Measurements from ENCODE around the gene CACTIN. TPM values are rescaled to one million over a fixed set of nuclear protein-coding genes. Genes with fewer than 3 reads are reported as not detected.

Gene CACTIN
- total RNA-seq, 1 experiment from 2014 or later: 18.6 TPM

DNA sequence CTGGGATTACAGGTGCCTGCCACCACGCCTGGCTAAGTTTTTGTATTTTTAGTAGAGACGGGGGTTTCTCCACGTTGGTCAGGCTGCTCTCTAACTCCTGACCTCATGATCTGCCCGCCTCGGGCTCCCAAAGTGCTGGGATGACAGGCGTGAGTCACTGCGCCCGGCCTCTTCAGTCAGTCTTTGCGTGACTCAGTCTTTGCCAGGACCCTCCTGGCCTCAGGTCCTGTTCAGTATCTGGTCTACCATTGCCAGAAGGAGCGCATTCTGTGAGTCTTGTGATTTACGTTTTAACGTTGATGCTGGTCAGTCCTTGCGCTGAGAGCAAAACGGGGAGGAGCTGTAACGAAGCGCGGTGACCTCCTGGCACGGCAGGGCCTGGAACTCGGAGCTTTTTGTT, 61.5 kb downstream of the CACTIN start:
- Histone ChIP-seq H4K20me1 (ENCODE audit: insufficient read depth) (no peaks in the 10 kb centered on the region), H3K9me2 (ENCODE audit: insufficient read depth) (no peaks in the 10 kb centered on the region), H3K4me1 (replicated peaks; ENCODE audit: insufficient read depth) (0 out of 2 replicates have a peak, but pooled peaks cover 12% of the 10 kb centered on the region), H3F3A (ENCODE audit: insufficient read depth, low read depth) (peaks cover 11% of the 10 kb centered on the region; the same call in 1 of the 2 replicates), H3K9me3 (ENCODE audit: insufficient read depth, low read depth) (no peaks in the 10 kb centered on the region), H3K27me3 (ENCODE audit: insufficient read depth, low read depth) (no peaks in the 10 kb centered on the region), H3K36me3 (ENCODE audit: low read depth) (no peaks in the 10 kb centered on the region), H3K4me3 (no peak overlapping the region), H2AFZ (no peak overlapping the region), H3K79me2 (ENCODE audit: low read depth) (no peaks in the 10 kb centered on the region), H3K4me2 (no peak overlapping the region), H3K27ac (no peak overlapping the region)
- TF ChIP-seq CTCF (conservative IDR thresholded peaks at IDR 0.05) (no peak), EZH2 (IDR thresholded peaks at IDR 0.05; ENCODE audit: low read depth) (no peak)
- BruUV-seq (replicated peaks): no TSS peak
- DNase-seq: peak; percentile 59 to 75
- ChIA-PET POLR2A (ENCODE audit: unreplicated experiment) (no interaction called here), CTCF (interaction anchor here (0.7 kb wide), 1 partner anchor 406 kb away, joined by 4 read pairs; the partner anchor contains the start of gene DAPK3)
- intact Hi-C loops (cut with micrococcal nuclease; ENCODE audit: unreplicated experiment): no loop called here

- TF ChIP-seq CTCF (conservative IDR thresholded peaks at IDR 0.05) (no peak), EZH2 (IDR thresholded peaks at IDR 0.05; ENCODE audit: low read depth) (no peak)
- POLR2A ChIA-PET (ENCODE audit: unreplicated experiment): no interaction called here
- no peak overlapping the region for H3K4me3 ChIP-seq
These were observed 62.7 kb downstream of the CACTIN start for GRCh38 chr19:3563709-3564524.

More at GRCh38 chr19:3563709-3564524, 62.7 kb downstream of the CACTIN start:
- DNase-seq: no peak
- Histone ChIP-seq H2AFZ (no peak overlapping the region), H3K27me3 (ENCODE audit: insufficient read depth, low read depth) (no peaks in the 10 kb centered on the region), H4K20me1 (ENCODE audit: insufficient read depth) (no peaks in the 10 kb centered on the region), H3K36me3 (ENCODE audit: low read depth) (no peaks in the 10 kb centered on the region), H3K79me2 (ENCODE audit: low read depth) (no peaks in the 10 kb centered on the region), H3K27ac (peak overlapping the region; percentile 96; the same call in 1 of the 2 replicates), H3K9me2 (ENCODE audit: insufficient read depth) (no peaks in the 10 kb centered on the region), H3K4me2 (no peak overlapping the region), H3K9me3 (ENCODE audit: insufficient read depth, low read depth) (no peaks in the 10 kb centered on the region), H3K4me1 (replicated peaks; ENCODE audit: insufficient read depth) (0 out of 2 replicates have a peak, but pooled peaks cover 12% of the 10 kb centered on the region), H3F3A (ENCODE audit: insufficient read depth, low read depth) (peaks cover 11% of the 10 kb centered on the region; the same call in 1 of the 2 replicates)
- no TSS peak for BruUV-seq (replicated peaks)
- intact Hi-C loops (cut with micrococcal nuclease; ENCODE audit: unreplicated experiment): no loop called here
- CTCF ChIA-PET: no interaction called here

Other genes starting within 250 kb of the CACTIN start
- gene SMIM24, start 146.3 kb downstream of the CACTIN start, total RNA-seq (2021): not detected in 2 replicates
- gene SMIM44, start 143.3 kb downstream of the CACTIN start, total RNA-seq (2021): not detected in 2 replicates
- 7.7 and 11.7 TPM in 2 replicates for gene DOHH, start 126.1 kb downstream of the CACTIN start, total RNA-seq (2021)
- gene FZR1, start 120.5 kb downstream of the CACTIN start, total RNA-seq (2021): 57.0 and 60.4 TPM in 2 replicates
- gene TEKTIP1, start 87.6 kb downstream of the CACTIN start, total RNA-seq (2021): 4.7 and 4.9 TPM in 2 replicates
- 62.0 and 70.0 TPM in 2 replicates for gene MFSD12, start 69.2 kb downstream of the CACTIN start, total RNA-seq (2021)
- 115 and 136 TPM in 2 replicates for gene HMG20B, start 53.8 kb downstream of the CACTIN start, total RNA-seq (2021)
- 0.13 TPM in 1 of 2 replicates, not detected in the other for gene GIPC3, start 41.3 kb downstream of the CACTIN start, total RNA-seq (2021)
- 0.38 TPM in 1 of 2 replicates, not detected in the other for gene TBXA2R, start 19.9 kb downstream of the CACTIN start, total RNA-seq (2021)
- 19.1 and 20.0 TPM in 2 replicates for gene PIP5K1C, start 73.7 kb upstream of the CACTIN start, total RNA-seq (2021)
- 56.8 and 71.5 TPM in 2 replicates for gene TJP3, start 81.6 kb upstream of the CACTIN start, total RNA-seq (2021)
- gene APBA3, start 134.9 kb upstream of the CACTIN start, total RNA-seq (2021): 16.0 and 22.1 TPM in 2 replicates
- 31.6 and 42.0 TPM in 2 replicates for gene MRPL54, start 135.9 kb upstream of the CACTIN start, total RNA-seq (2021)
- not detected in 2 replicates for gene RAX2, start 145.4 kb upstream of the CACTIN start, total RNA-seq (2021)
- not detected in 2 replicates for gene MATK, start 159.6 kb upstream of the CACTIN start, total RNA-seq (2021)
- not detected in 2 replicates for gene ZFR2, start 242.2 kb upstream of the CACTIN start, total RNA-seq (2021)